Measurements from ENCODE around the gene TCP11L1.

The TCP11L1 gene, protein sequence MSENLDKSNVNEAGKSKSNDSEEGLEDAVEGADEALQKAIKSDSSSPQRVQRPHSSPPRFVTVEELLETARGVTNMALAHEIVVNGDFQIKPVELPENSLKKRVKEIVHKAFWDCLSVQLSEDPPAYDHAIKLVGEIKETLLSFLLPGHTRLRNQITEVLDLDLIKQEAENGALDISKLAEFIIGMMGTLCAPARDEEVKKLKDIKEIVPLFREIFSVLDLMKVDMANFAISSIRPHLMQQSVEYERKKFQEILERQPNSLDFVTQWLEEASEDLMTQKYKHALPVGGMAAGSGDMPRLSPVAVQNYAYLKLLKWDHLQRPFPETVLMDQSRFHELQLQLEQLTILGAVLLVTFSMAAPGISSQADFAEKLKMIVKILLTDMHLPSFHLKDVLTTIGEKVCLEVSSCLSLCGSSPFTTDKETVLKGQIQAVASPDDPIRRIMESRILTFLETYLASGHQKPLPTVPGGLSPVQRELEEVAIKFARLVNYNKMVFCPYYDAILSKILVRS

DNA sequence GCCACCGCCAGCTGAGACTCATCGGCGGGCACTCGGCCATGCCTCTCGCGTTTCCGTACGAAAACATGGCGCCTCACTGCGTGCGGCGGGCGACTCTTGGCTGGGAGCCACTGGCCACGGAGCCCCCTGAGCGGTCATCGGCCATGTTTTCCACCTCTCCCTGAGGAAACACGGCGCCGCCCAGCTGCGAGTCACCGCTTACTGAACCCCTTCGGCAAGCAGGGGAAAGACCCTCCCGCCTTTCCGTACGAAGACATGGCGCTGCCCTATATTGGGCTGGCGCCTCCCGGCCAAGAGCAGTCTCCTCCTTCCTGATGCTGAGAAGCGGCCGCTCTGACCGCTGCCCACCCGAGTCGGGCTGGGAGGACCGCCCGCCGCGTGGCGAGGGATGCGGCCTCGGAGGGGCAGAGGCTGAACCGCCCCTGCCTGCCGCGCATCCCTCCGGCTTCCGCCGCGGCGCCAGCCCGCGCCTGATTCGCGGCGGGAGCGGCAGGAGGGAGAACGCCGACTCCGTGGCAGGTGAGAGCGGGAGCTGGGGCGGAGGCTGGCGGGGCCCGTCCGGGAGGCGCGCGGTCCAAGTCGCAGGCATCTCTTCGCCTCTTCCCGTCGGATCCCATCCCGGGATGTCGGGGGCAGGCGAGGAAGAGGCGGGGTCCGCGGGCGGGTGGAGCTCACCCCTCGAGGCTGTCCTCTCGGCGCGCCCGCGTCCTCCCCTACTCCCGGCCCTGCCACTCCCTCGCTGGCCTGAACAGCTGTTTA is at the start of gene TCP11L1:
Gene TCP11L1 (plus strand): TSS at position 299 of the 759 bp plus-strand sequence. CDS start 4,202 bp downstream, outside the sequence.
- peak within 1 kb of the TSS; percentile 89 for H3K4me3 Mint-ChIP-seq
- H3K9me3 Mint-ChIP-seq = no peaks in the 10 kb centered on the region
- H3K36me3 Mint-ChIP-seq (ENCODE audit: low read depth) = peaks cover 20% of the 10 kb centered on the region
- DNase-seq = peak; percentile 88
- peaks cover 44% of the 10 kb centered on the region for H3K4me1 Mint-ChIP-seq (ENCODE audit: low read depth)
- peak within 1 kb of the TSS; percentile 97 for H3K27ac Mint-ChIP-seq
- no peaks in the 10 kb centered on the region for H3K27me3 Mint-ChIP-seq

DNA sequence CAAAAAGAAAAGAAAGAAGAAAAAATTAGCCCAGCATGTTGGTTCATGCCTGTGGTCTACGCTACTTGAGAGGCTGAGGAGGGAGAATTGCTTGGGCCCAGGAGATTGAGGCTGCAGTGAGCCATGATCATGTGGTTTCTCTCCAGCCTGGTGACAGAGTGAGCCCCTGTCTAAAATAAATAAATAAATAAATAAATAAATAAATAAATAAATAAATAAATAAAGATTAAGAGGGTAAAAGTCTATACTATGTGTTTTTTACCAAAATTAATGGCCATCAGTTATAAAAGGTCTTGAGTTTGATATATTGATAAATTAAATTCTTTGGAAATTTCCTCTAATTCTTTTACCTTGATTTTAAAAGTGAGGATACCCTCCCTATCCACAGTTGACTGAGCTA is 48.9 kb upstream of the TCP11L1 start:
- Mint-ChIP-seq H3K27me3 (no peaks in the 10 kb centered on the region), H3K4me3 (no peak overlapping the region), H3K27ac (no peak overlapping the region)

DNA sequence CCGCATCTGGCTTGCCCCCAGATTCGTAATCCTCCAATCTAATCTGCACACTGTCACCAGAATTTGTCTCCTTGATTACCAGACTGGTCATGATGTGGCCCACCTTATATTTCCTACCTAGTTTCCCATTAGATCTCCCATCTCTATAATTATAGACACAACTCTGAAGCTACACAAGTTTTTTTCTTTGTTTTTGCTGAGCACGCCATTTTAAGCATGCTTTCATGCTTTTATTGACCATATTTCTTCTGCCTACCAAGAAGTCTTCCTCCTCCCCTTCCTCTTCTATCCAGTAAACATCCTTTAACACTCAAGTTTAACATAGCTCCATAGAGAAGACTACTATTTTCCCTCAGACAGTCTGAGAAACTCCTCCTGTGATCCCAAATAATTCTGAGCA is 47.9 kb upstream of the TCP11L1 start:
- no peak overlapping the region for H3K27ac Mint-ChIP-seq
- no peak overlapping the region for H3K4me3 Mint-ChIP-seq
- H3K27me3 Mint-ChIP-seq = no peaks in the 10 kb centered on the region
- no peaks in the 10 kb centered on the region for H3K4me1 Mint-ChIP-seq (ENCODE audit: low read depth)
- peaks cover 10% of the 10 kb centered on the region for H3K9me3 Mint-ChIP-seq
- no peak for DNase-seq
- no peaks in the 10 kb centered on the region for H3K36me3 Mint-ChIP-seq (ENCODE audit: low read depth)

More for the DNA sequence above, 48.9 kb upstream of the TCP11L1 start:
- H3K4me1 Mint-ChIP-seq (ENCODE audit: low read depth) = no peaks in the 10 kb centered on the region
- no peak for DNase-seq
- H3K36me3 Mint-ChIP-seq (ENCODE audit: low read depth) = no peaks in the 10 kb centered on the region
- peaks cover 10% of the 10 kb centered on the region for H3K9me3 Mint-ChIP-seq

DNA sequence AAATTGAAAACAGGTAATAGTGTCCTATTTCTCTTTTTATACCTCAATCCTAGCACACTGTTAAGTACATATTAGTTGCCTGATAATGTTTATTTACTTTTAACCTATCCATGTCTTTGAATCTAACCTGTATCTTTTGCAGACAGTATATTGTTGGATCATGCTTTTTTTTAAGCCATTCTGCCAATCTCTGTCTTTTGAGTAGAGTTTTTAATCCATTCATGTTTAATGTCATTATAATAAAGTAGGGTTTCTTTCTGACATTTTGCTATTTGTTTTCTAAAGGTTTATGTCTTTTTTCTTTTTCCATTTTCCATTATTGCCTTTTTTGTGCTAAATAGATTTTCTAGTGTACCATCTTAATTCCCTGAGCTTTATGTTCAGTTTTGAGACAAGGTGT is 47.5 kb upstream of the TCP11L1 start:
- Mint-ChIP-seq H3K27ac (no peak overlapping the region), H3K36me3 (ENCODE audit: low read depth) (no peaks in the 10 kb centered on the region), H3K27me3 (no peaks in the 10 kb centered on the region), H3K4me3 (no peak overlapping the region), H3K4me1 (ENCODE audit: low read depth) (no peaks in the 10 kb centered on the region), H3K9me3 (peaks cover 10% of the 10 kb centered on the region)
- no peak for DNase-seq

DNA sequence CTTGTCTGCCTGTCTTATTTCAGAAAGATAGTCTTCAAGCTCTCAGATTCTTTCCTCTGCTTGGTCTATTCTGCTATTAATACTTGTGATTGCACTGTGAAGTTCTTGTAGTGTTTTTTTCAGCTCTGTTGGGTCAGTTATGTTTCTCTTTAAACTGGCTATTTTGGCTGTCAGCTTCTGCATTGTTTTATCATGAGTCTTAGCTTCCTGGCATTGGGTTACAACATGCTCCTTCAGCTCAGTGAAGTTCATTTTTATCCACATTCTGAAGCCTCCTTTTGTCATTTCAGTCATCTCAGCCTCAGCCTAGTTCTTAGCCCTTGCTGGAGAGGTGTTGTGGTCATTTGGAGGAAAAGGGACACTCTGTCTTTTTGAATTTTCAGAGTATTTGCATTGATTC is 39.2 kb upstream of the TCP11L1 start:
- DNase-seq = no peak
- Mint-ChIP-seq H3K36me3 (ENCODE audit: low read depth) (no peaks in the 10 kb centered on the region), H3K9me3 (peaks cover 6% of the 10 kb centered on the region), H3K27me3 (no peaks in the 10 kb centered on the region), H3K4me3 (no peak overlapping the region), H3K27ac (no peak overlapping the region), H3K4me1 (ENCODE audit: low read depth) (peaks cover 9% of the 10 kb centered on the region)

DNA sequence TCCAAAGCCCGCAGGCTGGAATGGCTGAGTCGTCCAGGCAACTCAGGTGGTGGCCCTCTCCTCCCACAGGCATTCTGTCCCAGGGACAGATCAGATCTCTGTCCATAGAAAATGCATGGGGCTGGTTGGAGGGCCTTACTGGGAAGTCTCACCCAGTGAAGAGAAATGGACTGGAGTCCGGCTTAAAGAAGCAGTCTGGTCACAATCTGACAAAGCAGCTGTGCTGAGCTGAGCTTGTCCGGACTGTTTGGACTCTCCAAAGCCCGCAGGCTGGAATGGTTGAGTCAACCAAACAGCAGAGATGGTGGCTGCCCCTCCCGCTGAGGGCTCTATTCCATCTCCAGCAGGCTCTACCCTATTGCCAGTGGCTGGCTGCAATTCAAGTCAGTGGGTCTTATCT is 38.1 kb upstream of the TCP11L1 start:
- no peak overlapping the region for H3K27ac Mint-ChIP-seq
- no peak overlapping the region for H3K4me3 Mint-ChIP-seq
- peaks cover 6% of the 10 kb centered on the region for H3K9me3 Mint-ChIP-seq
- peaks cover 20% of the 10 kb centered on the region for H3K4me1 Mint-ChIP-seq (ENCODE audit: low read depth)
- no peaks in the 10 kb centered on the region for H3K36me3 Mint-ChIP-seq (ENCODE audit: low read depth)
- no peaks in the 10 kb centered on the region for H3K27me3 Mint-ChIP-seq
- no peak for DNase-seq

DNA sequence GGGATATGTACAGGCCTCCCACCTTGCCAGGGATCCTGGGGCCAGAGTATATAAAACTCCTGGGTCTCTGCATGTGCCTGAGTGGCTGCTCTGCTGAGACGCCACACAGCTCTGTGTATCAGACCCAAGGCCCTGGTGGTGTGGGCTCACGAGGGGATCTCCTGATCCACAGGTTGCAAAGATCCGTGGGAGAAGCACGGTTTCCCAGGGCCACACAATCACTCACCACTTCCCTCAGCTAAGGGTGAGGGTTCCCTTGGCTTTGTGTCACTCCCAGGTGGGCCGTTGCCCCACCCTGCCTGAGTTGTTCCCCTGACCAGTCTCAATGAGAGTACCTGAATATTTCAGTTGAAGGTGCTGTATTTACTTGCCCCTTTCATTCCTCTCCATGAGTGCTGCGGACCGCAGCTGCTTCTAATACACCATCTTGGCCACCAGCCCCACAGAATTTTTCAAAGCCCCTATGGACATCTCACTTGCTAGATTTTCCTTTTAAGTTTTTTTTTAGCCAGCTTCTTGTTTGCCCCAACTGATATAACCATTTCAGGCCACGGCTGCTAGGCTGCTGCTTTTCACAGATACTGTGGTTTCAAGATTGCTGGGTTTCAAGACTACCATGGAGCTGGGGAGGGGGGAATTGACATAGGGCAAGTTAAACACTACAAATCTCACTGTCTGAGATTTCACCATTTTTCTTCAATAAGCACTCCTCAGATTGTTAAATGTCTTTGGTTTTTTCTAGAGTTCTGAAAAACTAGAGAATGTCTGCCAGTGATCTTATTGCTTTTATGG is 37.4 kb upstream of the TCP11L1 start:
- peaks cover 25% of the 10 kb centered on the region for H3K4me1 Mint-ChIP-seq (ENCODE audit: low read depth)
- H3K36me3 Mint-ChIP-seq (ENCODE audit: low read depth) = no peaks in the 10 kb centered on the region
- H3K27ac Mint-ChIP-seq = no peak overlapping the region
- peaks cover 6% of the 10 kb centered on the region for H3K9me3 Mint-ChIP-seq
- H3K27me3 Mint-ChIP-seq = no peaks in the 10 kb centered on the region
- no peak overlapping the region for H3K4me3 Mint-ChIP-seq
- no peak for DNase-seq

DNA sequence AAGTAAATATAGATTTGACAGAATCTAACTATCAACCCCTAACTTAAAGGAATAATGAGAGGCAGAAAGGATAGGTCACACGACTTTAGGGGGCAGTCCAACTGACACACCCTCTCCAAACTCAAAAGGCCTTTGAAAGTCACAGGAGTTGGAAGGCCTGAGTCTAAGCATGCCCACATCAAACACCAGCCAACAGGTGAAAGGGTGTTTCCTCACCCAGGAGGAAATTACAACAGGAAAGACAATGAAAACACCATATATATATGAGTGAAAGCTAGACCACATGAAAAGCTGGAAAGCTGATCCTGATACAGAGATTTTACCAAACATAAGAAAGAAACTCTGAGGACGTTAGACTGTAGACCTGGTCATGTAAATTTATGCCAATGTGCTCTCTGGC is 34.2 kb upstream of the TCP11L1 start:
- Mint-ChIP-seq H3K4me1 (ENCODE audit: low read depth) (peaks cover 25% of the 10 kb centered on the region), H3K27me3 (no peaks in the 10 kb centered on the region), H3K4me3 (no peak overlapping the region), H3K27ac (no peak overlapping the region), H3K9me3 (no peaks in the 10 kb centered on the region), H3K36me3 (ENCODE audit: low read depth) (no peaks in the 10 kb centered on the region)
- DNase-seq = no peak

DNA sequence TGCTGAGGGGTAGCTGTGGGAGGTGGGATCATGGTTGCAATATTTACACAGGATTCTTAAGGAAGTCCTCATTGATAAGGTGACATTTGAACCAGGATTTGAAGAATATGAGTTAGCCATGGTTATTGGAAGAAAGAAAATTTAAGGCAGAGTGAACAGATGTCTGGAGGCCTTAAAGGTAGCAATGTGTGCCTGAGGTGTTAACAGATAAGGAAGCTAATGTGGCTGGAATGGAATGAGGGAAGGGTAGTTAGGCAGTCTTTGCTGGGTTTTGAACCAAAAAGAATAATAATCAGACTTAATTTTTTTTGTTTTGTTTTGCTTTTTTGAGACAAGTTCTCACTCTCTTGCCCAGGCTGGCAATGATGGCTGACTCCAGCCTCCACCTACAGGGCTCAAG is 33.4 kb upstream of the TCP11L1 start:
- H3K9me3 Mint-ChIP-seq = no peaks in the 10 kb centered on the region
- no peaks in the 10 kb centered on the region for H3K27me3 Mint-ChIP-seq
- H3K36me3 Mint-ChIP-seq (ENCODE audit: low read depth) = no peaks in the 10 kb centered on the region
- no peak for DNase-seq
- H3K4me3 Mint-ChIP-seq = no peak overlapping the region
- no peak overlapping the region for H3K27ac Mint-ChIP-seq
- H3K4me1 Mint-ChIP-seq (ENCODE audit: low read depth) = peaks cover 31% of the 10 kb centered on the region

DNA sequence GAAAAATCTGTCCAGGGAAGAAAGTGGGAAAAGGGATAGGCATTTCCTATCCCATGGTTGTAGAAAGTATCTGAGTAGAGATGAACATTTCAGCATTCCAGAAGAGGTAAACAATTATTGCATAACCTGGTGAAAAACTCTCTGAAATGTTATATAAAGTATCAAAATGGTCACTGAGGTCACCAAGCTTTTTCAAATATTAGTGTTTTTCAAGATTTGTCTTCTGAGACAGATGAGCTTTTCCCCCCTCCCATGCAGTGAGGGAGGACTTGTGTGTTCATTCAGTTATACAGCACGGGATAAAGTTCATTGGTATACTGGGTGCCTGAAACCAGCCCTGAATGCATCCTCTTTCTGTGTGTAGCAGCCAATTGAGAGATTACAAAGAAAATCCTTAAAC is 25.6 kb upstream of the TCP11L1 start:
- H3K27me3 Mint-ChIP-seq = peaks cover 23% of the 10 kb centered on the region
- no peak overlapping the region for H3K27ac Mint-ChIP-seq
- H3K9me3 Mint-ChIP-seq = no peaks in the 10 kb centered on the region
- DNase-seq = no peak
- H3K36me3 Mint-ChIP-seq (ENCODE audit: low read depth) = no peaks in the 10 kb centered on the region
- H3K4me1 Mint-ChIP-seq (ENCODE audit: low read depth) = peaks cover 50% of the 10 kb centered on the region
- H3K4me3 Mint-ChIP-seq = no peak overlapping the region

DNA sequence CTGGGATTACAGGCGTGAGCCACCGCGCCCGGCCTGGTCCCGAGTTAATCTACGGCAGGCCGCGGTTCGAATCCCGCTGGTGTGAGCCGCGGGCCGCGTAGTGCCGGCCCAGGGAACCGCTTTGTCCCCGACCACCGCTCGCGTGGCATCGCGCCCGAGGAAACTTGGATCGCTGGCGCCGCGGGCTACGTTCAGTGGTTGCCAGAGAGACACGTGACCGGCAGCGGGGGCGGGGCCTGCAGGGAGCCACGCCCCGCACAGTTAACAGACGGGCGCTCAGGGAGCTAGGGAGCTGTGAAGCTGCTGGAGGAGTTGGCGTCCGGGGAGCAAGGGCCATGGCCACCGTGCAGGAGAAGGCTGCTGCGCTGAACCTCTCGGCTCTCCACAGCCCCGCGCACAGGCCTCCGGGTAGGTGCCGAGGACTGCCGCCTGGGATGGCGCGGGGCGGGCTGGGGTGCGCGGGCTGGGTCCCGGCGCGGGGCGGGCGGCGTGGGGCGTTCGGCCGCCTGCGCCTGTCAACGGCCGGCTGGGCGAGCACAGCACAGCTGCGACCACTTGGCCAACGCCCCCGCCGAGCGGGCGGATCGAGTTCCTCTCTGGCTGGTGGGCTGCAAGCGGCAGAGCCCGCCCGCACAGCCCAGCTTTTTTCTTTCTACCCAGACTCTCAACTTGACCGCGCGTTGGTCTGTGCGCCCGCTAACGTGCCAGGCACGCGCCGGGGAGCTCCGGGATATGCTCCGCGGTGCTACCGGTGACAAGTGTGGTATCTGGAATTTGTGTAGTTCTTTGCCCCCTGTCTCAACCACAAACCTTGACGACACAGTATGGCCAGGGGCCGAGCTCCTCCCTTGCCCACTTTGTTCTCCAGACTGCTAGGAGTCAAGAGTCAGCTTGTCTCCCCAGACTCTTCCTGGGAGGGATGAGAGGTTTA is 23.5 kb upstream of the TCP11L1 start, which contains the start of gene DEPDC7:
Gene DEPDC7 (plus strand): TSS at position 258 of the 931 bp plus-strand sequence. CDS start 78 bp downstream, at position 336.
- H3K9me3 Mint-ChIP-seq = no peaks in the 10 kb centered on the region
- H3K4me3 Mint-ChIP-seq = peak within 1 kb of the TSS; percentile 75
- peaks cover 24% of the 10 kb centered on the region for H3K27me3 Mint-ChIP-seq
- no peaks in the 10 kb centered on the region for H3K36me3 Mint-ChIP-seq (ENCODE audit: low read depth)
- H3K4me1 Mint-ChIP-seq (ENCODE audit: low read depth) = peaks cover 45% of the 10 kb centered on the region
- peak; percentile 86 for DNase-seq
- H3K27ac Mint-ChIP-seq = peak within 1 kb of the TSS; percentile 8

DNA sequence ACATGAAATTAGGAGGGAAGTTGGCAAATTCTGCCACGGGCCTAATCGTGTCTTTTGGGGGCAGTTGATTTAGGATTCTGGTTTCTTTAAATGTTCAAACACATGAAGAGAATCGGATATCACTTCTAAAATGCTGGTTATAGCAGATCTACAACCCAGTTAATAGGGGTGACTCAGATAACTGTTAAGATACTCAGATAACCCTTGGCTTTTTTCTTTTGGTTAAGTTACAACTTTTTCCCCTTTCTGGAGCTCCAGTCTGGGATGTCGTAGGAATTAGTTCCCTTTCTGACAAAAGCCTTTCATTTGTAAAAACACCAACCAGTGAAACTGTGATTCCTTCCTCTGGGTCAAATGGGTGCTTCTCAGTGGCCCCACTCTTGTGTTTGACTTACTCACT is 22.7 kb upstream of the TCP11L1 start:
- no peak for DNase-seq
- Mint-ChIP-seq H3K4me1 (ENCODE audit: low read depth) (peaks cover 43% of the 10 kb centered on the region), H3K9me3 (no peaks in the 10 kb centered on the region), H3K27me3 (peaks cover 24% of the 10 kb centered on the region), H3K27ac (no peak overlapping the region), H3K4me3 (peak overlapping the region; percentile 69), H3K36me3 (ENCODE audit: low read depth) (no peaks in the 10 kb centered on the region)

DNA sequence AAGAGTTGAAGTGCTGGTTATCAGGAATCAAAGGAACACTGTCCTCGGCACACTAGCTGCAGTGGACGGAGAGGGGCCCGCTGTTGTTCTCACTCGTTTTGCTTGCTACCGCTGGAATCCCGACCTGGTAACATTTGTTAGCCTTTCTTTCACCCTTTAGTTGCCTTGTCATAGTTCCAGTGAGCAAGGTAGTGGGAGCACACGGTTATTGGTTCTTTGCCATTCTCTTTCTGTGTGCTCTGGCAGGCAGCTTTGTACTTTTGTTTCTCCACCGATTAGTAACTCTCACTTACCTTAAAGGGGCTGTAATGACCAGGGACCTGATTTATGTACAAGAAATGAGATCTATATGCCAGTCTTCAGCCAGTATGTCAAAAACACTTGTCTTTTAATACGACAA is 21.9 kb upstream of the TCP11L1 start:
- no peak for DNase-seq
- H3K36me3 Mint-ChIP-seq (ENCODE audit: low read depth) = no peaks in the 10 kb centered on the region
- H3K27ac Mint-ChIP-seq = no peak overlapping the region
- peaks cover 24% of the 10 kb centered on the region for H3K27me3 Mint-ChIP-seq
- H3K4me3 Mint-ChIP-seq = no peak overlapping the region
- no peaks in the 10 kb centered on the region for H3K9me3 Mint-ChIP-seq
- peaks cover 42% of the 10 kb centered on the region for H3K4me1 Mint-ChIP-seq (ENCODE audit: low read depth)

Data from activated T-cell treated with anti-CD3 and anti-CD28 coated beads, Interleukin-2, amount 50 U/mL, for 24 hours (primary cell).